NK-92 (cell line): Measurements from ENCODE around the gene MYH7.
"Not testable (repeated sequence)": the region's sequence is repeated elsewhere in the genome, so short reads cannot be mapped to it uniquely, and the experiment has no call there.

Experiments used
- DNase-seq: peaks from one replicate; lab custom pipeline; 2025; ENCODE audit not compliant: unreplicated experiment; lab: John Stamatoyannopoulos, UW

The MYH7 gene

DNA sequence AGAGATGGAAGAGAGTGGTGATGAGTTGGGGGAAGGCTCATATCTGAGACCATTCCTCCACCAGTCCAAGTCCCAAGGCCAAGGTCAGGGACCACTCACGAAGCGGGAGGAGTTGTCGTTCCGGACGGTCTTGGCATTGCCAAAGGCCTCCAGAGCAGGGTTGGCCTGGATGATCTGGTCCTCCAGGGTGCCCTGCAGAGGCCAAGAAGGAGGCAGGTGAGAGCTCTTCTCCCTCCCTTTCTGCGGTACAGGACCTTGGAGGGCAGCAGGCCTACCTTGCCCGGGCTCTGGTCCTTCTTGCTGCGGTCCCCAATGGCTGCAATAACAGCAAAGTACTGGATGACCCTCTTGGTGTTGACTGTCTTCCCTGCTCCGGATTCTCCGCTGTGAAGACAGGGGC is 4.0 kb downstream of the MYH7 start:
- no peak for DNase-seq

DNA sequence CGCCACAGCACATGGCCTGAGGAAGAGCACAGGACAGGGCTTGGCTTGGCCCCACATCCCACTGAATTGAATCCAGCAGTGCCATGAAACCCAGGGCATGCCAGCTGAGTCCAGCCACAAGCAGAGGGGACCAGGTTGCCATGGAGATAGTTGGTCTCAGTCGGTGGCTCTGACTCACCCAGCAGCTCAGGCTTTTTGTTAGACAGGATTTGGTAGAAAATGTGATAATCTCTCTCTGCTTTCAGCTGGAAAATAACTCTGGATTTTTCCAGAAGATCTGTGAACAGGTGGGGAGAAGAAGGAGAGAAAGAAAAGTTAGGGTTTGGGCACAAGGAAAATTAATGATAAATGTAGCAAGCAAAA is 4.8 kb downstream of the MYH7 start:
- DNase-seq: no peak

DNA sequence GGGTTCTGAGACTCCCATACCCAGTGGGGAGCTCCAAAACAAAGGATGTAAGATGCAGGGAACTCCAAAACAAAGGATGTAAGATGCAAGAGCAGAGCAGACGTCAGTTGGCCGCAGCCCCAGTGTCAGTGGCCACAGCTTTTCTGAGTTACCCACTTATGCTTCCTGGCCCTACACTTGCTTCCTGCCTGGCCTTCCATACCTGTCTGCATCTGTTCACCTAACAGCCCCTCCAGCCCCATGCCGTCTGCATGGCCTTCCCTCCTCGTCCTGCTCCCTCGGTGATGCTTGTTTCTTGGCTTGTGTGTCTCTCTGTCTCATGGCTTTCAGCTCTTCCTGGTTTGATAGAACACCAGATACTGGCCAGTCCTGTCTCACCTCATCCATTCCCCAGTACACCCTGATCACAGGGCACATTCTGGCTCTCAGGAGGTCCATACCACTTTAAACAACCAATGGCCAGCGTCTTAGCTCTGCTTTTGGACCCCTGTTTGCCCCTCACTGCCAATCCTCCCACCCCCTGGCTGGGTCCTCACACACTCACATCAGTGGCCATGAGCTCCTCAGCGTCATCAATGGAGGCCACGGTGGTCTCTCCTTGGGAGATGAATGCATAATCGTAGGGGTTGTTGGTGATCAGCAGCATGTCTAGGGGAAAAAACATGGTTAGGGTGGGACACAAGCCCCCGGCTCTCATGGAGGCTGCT is 5.3 kb downstream of the MYH7 start:
- DNase-seq: no peak

DNA sequence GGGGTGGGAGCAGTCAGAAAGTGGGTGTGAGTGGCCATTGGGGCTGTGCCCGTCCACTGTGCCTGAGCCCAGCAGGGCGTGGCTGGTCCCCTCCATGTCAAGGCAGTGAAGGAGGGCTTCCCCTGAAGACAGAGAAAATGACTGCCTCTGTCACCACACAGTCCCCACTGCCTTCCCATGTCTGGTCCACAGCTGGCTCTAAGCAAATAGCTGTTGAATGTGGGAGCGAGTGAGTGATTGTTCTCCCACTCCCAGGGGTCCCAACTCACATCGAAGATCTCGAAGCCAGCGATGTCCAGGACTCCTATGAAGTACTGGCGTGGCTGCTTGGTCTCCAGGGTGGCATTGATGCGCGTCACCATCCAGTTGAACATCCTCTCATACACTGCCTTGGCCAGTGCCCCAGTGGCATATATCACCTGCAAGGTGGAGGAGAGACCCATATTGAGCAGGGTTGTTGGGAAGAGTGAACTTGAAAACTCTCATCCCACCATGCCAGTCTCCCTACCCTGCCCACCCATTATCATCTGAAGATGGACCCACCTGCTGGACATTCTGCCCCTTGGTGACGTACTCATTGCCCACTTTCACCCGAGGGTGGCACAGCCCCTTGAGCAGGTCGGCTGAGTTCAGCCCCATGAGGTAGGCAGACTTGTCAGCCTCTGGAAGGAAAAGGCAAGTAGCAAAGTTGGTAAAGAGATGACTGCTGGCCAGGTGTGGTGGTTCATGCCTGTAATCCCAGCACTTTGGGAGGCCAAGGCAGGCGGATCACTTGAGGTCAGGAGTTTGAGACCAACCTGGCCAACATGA is 6.6 kb downstream of the MYH7 start:
- no peak for DNase-seq

DNA sequence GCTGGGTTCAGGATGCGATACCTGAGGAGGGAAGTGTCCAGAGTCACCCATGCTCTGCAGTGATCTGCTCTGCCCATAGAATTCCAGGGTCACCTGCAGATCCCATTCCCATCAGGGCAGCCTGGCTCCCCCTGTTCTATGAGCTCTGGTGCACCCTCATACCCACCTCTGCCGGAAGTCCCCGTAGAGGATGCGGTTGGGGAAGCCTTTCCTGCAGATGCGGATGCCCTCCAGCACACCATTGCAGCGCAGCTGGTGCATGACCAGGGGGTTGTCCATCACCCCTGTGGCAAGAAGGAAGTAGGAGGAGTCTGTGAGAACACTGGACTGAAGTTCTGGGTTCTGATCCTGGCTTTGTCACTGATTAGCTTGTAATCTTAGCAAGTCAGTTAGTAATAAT is 9.7 kb downstream of the MYH7 start:
- not testable (repeated sequence) for DNase-seq

DNA sequence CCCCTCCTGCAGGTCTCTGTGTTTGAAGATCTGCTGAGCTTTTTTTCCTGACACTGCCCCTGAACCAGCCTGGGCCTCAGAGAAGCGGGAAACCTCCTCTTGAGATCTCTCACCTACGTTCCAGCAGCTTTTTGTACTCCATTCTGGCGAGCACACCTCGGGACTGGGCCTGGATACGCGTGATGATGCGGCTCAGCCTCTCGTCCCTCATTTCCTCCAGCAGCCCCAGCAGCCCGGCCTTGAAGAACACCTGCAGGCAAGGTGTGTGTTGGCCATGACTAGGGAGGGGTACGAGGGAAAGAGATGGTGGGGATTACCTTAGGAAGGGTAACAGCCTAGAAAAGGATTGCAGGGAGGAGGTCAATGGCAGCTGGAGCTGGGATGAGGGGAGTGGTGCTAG is 10.3 kb downstream of the MYH7 start:
- DNase-seq: no peak

DNA sequence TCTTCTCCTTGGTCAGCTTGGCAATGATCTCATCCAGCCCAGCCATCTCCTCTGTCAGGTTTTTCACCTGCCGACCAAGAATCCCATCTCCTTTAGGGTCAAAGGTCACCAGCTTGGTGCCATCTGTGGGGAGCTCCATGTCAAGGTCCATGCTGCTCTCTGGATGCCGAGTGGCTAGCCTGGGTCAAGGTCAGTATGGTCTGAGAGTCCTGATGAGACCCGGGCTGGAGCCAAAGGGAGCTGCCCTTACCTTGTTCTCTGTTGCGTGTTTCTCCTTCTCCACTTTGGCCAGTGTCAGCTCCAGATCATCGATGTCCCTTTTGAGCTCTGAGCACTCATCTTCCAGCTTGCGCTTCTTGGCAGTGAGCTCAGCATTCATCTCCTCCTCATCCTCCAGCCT is 11.8 kb downstream of the MYH7 start:
- no peak for DNase-seq

DNA sequence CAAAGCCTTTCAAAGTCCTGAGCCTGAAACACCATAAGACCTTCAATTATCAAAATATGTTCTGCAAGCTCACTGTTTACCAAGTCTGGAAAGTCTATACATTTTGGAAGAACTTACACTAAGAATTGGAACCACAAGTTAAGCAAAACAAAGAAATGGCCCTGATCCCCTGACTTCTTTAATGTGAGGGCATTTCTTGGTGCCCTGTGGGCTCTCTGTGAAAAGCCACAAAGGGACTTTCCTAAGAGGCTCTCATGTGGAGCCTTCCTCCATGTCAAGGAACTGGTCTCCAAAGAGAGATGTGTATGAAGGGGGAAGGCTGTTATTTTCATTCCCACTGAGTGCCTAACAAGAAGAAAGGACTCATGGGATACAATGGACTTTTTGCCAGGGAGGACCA is 13.9 kb downstream of the MYH7 start:
- DNase-seq: no peak

DNA sequence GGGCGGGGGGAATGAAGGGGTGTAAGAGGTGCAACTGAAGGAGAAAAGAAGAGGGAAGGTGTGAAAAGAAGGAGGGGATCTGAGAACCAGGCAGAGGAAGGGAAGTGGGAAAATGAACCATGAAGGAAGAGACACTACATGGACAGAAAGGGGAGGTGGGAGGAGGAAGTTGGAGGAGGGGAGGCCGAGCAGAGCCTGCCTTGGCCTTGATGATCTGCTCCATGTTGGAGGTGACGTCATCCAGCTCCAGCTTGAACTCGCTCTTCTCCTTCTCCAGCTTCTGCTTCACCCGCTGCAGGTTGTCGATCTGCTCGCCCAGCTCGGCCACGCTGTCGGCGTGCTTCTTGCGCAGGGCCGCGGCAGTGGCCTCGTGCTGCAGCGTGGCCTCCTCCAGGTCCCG is 15.8 kb downstream of the MYH7 start:
- DNase-seq: not testable (repeated sequence)

DNA sequence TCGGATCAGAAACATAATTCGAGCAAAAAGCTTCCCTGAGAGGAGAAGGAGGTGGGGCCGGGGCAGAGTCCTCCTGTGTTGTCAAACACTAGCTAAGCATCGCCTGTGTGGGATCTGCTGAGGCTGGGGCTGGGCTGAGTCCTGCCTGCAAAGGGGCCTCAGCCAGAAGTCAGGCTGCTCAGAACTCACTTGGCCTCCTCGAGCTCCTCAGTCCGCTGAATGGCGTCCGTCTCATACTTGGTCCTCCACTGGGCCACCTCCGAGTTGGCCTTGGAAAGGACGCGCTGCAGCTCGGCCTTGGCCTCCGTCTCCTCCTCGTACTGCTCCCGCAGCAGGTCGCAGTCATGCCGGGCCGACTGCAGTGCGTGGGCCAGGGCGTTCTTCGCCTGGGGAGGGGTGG is 17.4 kb downstream of the MYH7 start:
- no peak for DNase-seq

DNA sequence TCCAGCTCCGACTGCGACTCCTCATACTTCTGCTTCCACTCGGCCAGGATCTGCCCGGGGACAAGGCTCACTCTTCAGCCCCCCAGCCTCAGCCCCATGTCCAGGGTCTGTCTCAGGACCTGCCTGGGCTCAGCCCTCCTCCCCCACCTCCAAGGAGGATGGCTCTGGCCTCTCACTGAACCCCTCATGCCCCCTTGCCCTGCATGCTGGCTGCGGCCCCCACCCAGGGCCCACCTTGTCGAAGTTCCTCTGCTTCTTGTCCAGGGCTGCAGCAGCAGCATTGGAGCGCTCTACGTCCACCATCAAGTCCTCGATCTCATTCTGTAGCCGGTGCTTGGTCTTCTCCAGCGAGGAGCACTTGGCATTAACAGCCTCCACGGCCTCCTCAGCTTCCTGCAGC is 18.2 kb downstream of the MYH7 start:
- DNase-seq: not testable (repeated sequence)

DNA sequence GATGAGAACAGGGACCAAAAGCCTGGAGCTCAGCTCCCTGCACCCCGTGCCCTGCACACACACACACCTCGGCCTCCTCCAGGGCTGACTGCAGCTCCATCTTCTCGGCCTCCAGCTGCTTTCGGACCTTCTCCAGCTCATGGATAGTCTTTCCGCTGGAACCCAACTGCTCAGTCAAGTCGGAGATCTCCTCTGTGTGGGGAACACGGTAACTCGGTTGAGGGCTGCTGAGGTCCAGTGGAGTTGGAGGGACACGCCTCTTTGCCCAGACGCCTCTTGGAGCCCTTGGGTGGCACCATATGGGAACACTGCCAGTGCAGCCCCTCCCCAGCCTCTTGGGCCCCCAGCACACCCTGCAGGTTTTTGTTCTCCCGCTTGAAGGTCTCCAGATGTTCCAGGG is 18.7 kb downstream of the MYH7 start:
- DNase-seq: no peak

DNA sequence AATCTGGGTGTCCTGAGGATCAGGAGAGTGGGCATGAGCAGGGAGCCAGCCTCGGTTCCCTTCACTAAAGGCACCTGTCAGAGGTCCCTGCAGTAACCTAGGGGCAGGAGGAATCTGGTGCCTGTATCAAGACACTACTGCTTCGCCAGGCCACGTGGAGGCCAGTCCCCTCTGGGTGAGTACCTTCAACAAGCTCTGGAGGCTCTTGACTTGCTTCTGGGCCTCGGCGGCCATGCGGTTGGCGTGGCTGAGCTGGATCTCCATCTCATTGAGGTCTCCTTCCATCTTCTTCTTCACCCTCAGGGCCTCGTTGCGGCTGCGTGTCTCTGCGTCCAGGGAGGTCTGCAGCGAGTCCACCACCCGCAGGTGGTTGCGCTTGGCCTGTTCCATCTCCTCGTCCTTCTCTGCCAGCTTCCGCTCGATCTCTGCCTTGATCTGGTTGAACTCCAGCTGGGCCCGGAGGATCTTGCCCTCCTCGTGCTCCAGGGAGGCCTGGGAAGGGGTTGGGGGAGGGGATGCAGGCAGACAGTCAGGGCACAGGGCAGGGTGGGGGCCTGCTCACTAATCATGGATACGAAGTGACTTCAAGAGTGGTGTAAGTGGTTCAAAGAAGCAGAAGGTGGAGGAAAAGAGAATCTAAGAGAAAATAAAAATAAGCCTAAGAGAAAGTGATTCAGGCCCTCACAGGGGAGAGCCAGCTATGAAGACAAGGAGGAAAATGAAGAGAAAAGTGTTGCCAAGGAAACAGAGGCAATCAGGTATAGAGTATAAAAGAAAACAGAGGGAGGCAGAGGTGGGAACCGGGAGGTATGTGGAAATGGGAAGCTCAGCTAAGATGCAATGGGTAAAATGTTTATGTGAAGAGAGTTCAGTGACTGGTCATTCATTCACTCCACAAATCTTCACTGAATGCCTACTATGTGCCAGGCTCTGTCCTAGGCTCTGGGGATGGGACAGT is 19.4 kb downstream of the MYH7 start:
- no peak for DNase-seq

DNA sequence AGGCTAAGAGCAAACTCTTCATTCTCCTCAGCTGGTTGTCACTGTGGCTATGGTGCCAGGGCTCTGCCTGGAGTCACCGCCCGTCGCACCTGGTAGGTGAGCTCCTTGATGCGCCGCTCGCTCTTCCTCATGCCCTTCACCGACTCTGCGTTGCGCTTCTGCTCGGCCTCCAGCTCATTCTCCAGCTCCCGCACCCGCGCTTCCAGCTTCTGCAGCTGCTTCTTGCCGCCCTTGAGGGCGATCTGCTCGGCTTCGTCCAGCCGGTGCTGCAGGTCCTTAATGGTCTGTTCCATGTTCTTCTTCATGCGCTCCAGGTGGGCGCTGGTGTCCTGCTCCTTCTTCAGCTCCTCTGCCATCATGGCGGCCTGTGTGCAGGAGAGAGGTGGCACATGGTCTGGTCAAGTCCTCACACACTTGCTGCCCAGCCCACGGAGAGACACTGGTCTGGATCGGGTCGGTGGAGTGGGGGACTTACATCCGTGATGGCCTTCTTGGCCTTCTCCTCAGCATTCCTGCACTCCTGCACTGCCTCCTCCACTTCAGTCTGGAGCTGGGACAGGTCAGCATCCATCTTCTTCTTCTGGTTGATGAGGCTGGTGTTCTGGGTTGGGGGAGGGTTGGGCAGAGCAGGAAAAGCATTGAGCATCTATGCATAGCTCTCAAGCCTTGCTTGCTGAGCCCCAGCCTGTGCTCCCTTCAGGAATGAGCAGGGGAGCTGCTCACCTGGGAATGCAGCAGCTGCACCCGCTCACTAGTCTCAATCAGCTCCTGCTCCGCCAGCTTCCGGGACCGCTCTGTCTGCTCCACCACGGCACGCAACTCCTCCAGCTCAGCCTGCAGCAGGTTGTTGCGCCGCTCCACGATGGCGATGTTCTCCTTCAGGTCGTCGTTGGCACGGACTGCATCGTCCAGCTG is 20.3 kb downstream of the MYH7 start:
- DNase-seq: no peak

DNA sequence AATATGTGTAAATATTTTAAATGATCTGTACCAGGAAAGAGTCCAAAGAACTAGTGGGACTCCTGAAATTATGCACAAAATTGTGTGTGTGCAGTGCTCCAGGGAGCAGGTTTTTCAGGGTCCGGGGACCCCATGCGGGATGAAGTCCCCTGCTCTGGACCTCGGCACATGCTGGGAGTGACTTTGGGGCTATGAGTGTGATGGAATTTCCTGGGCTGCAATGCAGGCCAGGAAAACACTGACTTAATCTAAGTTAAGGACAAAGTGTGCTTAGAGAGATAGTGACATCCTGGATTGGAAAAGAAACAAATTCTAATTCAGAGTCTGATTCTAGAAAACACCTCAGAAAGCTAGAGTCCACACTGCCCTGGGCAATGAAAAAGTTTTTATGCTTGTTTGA is 21.2 kb downstream of the MYH7 start:
- DNase-seq: no peak

DNA sequence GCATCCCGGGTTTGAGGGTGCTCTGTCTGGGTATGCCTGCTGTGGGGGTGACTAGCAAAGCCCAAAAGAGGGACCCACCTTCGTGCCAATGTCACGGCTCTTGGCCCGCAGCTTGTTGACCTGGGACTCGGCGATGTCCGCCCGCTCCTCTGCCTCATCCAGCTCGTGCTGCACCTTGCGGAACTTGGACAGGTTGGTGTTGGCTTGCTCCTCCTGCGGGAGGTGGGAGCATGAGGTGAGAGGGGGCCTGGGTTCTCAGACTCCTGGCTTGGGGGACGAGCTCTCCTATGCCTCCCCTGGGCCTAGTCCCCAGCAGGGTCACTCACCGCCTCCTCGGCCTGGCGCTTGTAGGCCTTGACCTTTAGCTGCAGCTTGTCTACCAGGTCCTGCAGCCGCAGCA is 21.8 kb downstream of the MYH7 start:
- DNase-seq: no peak

DNA sequence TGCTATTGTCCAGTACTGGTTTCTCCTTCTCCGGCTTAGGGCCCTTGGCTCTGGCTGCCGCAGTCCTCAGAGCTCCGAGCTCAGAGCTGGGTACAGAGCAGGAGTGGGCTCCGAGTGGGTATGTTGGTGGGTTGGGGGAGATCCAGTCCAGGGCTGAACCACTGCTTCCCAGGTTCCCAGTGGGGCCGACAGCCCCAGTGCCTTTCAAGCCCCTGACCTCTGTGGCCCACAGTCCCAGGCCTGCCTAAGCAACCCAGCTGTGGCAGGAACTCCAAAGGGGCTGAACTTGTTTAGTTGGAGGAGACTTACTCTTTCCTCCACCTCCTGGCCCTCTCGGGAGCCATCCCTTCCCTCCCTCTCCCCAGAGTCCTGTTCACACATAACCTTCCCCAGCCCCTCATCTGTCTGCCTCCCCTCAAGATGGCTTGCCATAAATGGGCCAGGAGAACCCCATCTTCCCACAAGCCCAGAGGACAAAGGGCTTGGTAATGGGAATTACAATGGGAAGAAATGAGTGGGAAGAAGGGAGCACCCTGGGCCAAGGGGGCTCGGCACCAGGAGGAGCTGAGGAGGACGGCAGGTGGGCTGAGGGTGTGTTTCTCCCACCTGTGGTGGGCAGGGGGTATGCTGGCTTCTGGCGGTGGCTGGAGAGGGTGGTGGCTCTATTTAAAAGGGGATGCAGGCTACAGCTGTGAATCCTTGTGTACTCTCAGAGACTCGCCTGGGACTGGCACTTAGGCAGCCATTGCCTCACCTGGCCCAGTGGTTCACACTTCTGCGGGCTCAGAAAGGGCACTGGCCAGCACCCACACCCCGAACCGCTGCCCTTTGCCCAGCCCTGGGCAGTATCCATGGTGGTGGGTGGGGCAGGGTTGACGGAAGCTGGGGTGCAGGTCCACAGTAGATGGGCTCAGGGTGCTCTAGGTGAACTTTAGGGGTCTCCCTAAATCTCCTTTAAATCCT is 23.6 kb downstream of the MYH7 start:
- DNase-seq: no peak

DNA sequence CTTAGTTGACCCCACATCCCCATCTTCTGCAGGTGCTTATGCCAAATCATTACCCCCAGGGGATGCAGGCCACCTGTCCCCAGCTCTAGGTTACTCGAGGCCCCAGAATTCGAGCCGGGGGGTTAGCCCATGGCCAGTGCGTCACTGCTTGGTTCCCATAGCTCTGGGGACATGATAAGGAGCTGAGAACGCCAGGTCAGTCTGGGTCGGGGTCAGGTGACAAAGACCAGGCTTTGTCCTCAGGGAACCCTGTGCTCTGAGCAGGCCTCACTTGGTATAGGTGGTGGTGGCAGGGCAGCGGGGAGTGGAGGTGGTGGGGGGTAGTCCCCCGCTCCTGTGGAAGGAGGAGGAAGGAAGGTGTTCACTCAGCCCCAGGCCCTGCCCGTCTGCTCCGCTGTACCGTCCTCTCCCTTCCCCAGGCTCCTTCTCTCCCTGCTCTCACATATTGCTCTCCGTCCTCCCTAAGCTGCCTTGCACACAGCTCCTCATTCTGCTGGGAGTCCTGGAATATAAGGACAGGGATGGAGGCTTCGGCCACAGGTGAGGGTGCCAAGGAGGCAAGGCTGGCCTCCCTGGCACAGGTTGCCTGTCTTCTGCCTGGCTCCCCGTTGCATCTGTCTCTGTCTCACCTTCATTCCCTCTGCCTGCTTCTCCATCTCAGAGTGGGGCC is 25.4 kb downstream of the MYH7 start:
- DNase-seq: no peak

DNA sequence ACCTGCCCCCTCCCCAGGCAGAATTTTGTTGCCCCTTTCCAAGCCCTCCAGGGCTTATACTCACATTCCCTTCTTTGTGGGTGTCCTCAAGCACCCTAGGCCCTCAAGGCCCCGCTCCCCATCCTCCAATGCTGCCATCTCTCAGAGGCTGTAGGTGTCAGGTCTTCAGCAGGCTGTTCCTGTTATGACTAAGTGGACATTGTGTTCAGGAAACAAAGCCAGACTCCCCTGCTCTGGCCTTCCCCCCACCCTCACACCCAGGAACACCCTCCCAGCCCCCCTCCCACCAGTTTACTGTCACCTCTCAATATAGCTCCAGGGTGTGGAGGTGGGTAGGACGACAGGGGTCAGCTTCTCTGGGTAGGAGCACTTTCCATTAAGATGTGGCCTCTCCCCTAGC is 26.0 kb downstream of the MYH7 start:
- DNase-seq: no peak
